Calu3 (cell line): ENCODE measurements around the gene B2M. TPM values are rescaled to one million over a fixed set of nuclear protein-coding genes. Genes with fewer than 3 reads are reported as not detected.
"Not testable (repeated sequence)": the region's sequence is repeated elsewhere in the genome, so short reads cannot be mapped to it uniquely, and the experiment has no call there.

ENCODE experiments used
- BruUV-seq: library from RNA; stranded (reverse); fragments of 400-500 nt; replicated peaks from 2 replicates; lab custom pipeline; 2021; lab: Mats Ljungman, UMichigan
- CTCF ChIA-PET: fragments of 300-600 bp; sonication (Branson Sonifier 250); formaldehyde crosslinking; loops from one replicate; lab custom pipeline; 2022; ENCODE audit warnings: antibody characterized with exemption; lab: Charles Lee
- DNase-seq: peaks from one replicate; pipeline ENCODE4 v3.0.0; 2022
- H3K27ac Mint-ChIP-seq: one replicate; pipeline ENCODE4 v1.8.0; 2022; ENCODE audit warnings: mixed read lengths; ENCODE audit not compliant: unreplicated experiment
- H3K27me3 Mint-ChIP-seq: one replicate; pipeline ENCODE4 v1.8.0; 2022; ENCODE audit warnings: mixed read lengths; ENCODE audit not compliant: unreplicated experiment
- H3K36me3 Mint-ChIP-seq: one replicate; pipeline ENCODE4 v1.8.0; 2022; ENCODE audit warnings: mild to moderate bottlenecking, moderate library complexity, mixed read lengths; ENCODE audit not compliant: insufficient read depth, unreplicated experiment
- H3K4me1 Mint-ChIP-seq: one replicate; pipeline ENCODE4 v1.8.0; 2022; ENCODE audit warnings: mild to moderate bottlenecking, low read depth, mixed read lengths; ENCODE audit not compliant: unreplicated experiment
- H3K4me3 Mint-ChIP-seq: one replicate; pipeline ENCODE4 v1.8.0; 2022; ENCODE audit warnings: mild to moderate bottlenecking, low read depth, moderate library complexity, mixed read lengths; ENCODE audit not compliant: unreplicated experiment
- H3K9me3 Mint-ChIP-seq: one replicate; pipeline ENCODE4 v1.8.0; 2022; ENCODE audit warnings: low read depth, mixed read lengths; ENCODE audit not compliant: unreplicated experiment
- intact Hi-C: fragments of 100-400 bp; cut with micrococcal nuclease; formaldehyde crosslinking; loops from one replicate; pipeline ENCODE4 v1.10.0; 2022; ENCODE audit not compliant: unreplicated experiment
- total RNA-seq: library from RNA; stranded (reverse); gene quantifications from 2 replicates; pipeline ENCODE4 v1.2.3, GENCODE V29; 2022
- TF ChIP-seq, protein P1 (sequence below): fragments of 200-600 bp; IDR thresholded peaks from one replicate; pipeline ENCODE4 v1.8.0; 2022; ENCODE audit warnings: antibody characterized with exemption; ENCODE audit not compliant: unreplicated experiment

Gene B2M
- total RNA-seq, 1 experiment from 2014 or later: 1,002 TPM

DNA sequence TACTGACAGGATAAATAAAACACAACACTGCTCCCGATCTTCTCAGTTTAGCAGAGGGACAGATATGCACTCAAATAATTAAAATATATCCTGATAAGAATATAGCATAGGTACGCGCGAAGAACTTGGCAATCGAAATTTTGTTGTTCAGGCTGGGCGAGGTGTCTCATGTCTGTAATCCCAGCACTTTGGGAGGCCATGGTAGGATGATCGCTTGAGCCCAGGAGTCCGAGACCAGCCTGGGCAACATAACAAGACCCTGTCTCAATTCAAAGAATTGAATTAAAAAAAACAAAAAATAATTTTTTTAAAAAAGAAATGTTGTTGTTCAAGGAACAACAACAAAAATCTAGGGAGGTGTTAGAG lies 7.6 kb downstream of the B2M start:
- Mint-ChIP-seq H3K9me3 (no peaks in the 10 kb centered on the region), H3K27me3 (no peaks in the 10 kb centered on the region), H3K36me3 (peaks cover 15% of the 10 kb centered on the region), H3K4me3 (no peak overlapping the region), H3K4me1 (peaks cover 8% of the 10 kb centered on the region), H3K27ac (peak overlapping the region; percentile 40)
- TF ChIP-seq, protein P1, sequence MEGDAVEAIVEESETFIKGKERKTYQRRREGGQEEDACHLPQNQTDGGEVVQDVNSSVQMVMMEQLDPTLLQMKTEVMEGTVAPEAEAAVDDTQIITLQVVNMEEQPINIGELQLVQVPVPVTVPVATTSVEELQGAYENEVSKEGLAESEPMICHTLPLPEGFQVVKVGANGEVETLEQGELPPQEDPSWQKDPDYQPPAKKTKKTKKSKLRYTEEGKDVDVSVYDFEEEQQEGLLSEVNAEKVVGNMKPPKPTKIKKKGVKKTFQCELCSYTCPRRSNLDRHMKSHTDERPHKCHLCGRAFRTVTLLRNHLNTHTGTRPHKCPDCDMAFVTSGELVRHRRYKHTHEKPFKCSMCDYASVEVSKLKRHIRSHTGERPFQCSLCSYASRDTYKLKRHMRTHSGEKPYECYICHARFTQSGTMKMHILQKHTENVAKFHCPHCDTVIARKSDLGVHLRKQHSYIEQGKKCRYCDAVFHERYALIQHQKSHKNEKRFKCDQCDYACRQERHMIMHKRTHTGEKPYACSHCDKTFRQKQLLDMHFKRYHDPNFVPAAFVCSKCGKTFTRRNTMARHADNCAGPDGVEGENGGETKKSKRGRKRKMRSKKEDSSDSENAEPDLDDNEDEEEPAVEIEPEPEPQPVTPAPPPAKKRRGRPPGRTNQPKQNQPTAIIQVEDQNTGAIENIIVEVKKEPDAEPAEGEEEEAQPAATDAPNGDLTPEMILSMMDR: no peak
- BruUV-seq: no TSS peak
- CTCF ChIA-PET: no interaction called here
- intact Hi-C loops: no loop called here
- no peak for DNase-seq

DNA sequence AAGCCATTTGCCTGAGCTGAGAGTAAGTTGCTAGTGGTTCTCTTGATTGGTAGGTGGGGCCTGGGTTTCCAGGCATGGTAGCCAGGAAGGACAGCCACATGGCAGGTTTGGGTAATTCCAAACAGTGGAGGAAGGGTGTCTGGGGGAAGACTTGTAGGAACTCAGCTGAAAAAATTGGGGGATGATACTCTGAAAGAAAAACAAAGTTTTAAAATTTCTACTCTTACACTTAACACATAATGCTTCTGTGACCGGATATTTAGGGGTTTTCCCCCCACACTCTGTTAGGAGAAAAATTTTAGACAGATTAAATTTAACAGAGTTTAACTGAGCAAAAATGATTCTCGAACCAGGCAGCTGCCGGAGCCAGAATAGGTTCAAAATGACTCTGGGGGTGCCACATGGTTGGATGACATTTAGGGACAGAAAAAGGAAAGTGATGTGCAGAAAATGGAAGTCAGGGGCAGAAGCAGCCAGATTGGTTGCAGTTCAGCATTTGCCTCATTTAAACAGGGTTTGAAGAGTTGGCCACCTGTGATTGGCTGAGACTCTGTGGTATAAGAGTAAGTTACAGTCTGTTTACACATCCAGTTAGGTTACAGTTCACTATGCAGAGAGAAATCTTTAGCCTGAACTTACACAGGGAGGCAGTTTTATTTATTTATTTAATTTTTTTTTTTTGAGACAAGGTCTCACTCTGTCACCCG lies 8.1 kb downstream of the B2M start:
- Mint-ChIP-seq H3K4me3 (no peak overlapping the region), H3K4me1 (peaks cover 8% of the 10 kb centered on the region), H3K9me3 (no peaks in the 10 kb centered on the region), H3K27ac (peak overlapping the region; percentile 40), H3K27me3 (no peaks in the 10 kb centered on the region), H3K36me3 (peaks cover 13% of the 10 kb centered on the region)
- intact Hi-C loops: no loop called here
- CTCF ChIA-PET: no interaction called here
- TF ChIP-seq, protein P1: no peak
- DNase-seq: no peak
- no TSS peak for BruUV-seq

DNA sequence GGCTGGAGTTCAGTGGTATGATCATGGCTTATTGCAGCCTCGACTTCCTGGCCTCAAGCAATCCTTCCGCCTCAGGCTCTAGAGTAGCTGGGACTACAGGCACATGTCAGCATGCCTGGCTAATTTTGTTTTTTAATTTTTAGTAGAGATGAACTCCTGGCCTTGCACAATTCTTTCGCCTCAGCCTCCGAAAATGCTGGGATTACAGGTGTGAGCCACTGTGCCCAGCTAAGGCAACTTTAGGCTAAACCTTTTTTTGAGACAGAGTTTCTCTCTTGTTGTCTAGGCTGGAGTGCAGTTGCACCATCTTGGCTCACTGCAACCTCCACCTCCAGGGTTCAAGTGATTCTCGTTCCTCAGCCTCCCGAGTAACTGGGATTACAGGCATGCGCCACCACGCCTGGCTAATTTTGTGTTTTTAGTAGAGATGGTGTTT lies 8.7 kb downstream of the B2M start:
- H3K4me1 Mint-ChIP-seq, CTCF ChIA-PET, H3K4me3 Mint-ChIP-seq, intact Hi-C loops, H3K9me3 Mint-ChIP-seq, DNase-seq, H3K27me3 Mint-ChIP-seq, H3K27ac Mint-ChIP-seq, BruUV-seq, H3K36me3 Mint-ChIP-seq: not testable (repeated sequence)

DNA sequence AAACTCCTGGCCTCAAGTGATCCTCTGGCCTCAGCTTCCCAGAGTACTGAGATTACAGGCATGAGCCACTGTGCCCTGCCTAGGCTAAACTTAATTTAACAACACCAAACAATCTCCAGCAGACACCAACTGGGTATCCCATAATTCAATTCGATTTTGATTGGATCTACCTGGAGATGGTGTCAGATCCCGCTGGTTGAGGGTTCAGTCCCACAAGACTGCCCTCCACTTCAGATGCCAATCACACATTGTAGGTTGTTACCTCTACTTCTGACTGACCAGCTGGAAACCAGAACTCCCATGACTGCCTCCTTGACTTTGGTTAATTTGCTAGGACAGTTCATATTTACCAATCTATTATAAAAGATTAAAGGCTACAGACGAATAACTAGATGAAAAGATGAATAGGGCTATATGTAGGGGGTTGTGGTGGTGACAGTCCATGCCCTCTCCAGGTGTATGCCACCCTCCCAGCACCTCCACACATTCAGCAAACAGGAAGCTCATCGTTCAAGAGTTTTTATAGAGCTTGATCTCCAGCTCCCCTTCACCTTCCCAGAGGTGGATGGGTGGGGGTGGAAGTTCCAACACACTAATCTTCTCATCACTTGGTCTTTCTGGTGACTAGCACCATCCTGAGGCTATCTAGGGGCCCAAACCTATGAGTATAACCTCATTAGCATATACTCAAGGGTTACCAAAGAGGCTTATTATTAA lies 9.3 kb downstream of the B2M start:
- H3K4me1 Mint-ChIP-seq: peaks cover 8% of the 10 kb centered on the region
- no TSS peak for BruUV-seq
- TF ChIP-seq, protein P1: no peak
- H3K4me3 Mint-ChIP-seq: no peak overlapping the region
- CTCF ChIA-PET: no interaction called here
- intact Hi-C loops: no loop called here
- no peaks in the 10 kb centered on the region for H3K9me3 Mint-ChIP-seq
- DNase-seq: no peak
- H3K27me3 Mint-ChIP-seq: no peaks in the 10 kb centered on the region
- H3K27ac Mint-ChIP-seq: no peak overlapping the region
- H3K36me3 Mint-ChIP-seq: peaks cover 6% of the 10 kb centered on the region
